A549 (cell line): ENCODE results near the gene ASAH2. TPM values are rescaled to one million over a fixed set of nuclear protein-coding genes. Genes with fewer than 3 reads are reported as not detected.

Source experiments
- ATAC-seq, 2 experiments: fragments of 200-7000 bp in 1 of 2; fragments of >200 bp in 1 of 2; cut with Nextera tagmentation in 1 of 2; cut with Tn5 transposase in 1 of 2; 3 replicates each; pipeline versions ENCODE4 v1.8.0 to v1.9.1; 2018 to 2020; ENCODE audit warnings: mild to moderate bottlenecking in 1 of 2, moderate library complexity in 1 of 2
- CTCF ChIA-PET: fragments of 300-600 bp; sonication (Branson Sonifier 250); formaldehyde crosslinking; extraction: SDS; loops from one replicate; lab custom pipeline; 2021; ENCODE audit warnings: antibody characterized with exemption, inconsistent platforms; lab: Yijun Ruan, JAX
- POLR2A ChIA-PET: fragments of 350-600 bp; formaldehyde crosslinking; extraction: SDS; loops from one replicate; lab custom pipeline; 2021; ENCODE audit warnings: antibody characterized with exemption, inconsistent platforms; lab: Yijun Ruan, JAX
- DNase-seq, 2 experiments: peaks; one replicate each; pipeline versions ENCODE4 v3.0.0 to v3.0.0-alpha.2; 2011 to 2016; ENCODE audit warnings: low read depth in 1 of 2, low spot score in 1 of 2
- FAIRE-seq: peaks from 2 replicates; lab custom pipeline; 2011; peaks lifted over from hg19 to GRCh38; lab: Jason Lieb, UNC
- H3K27ac ChIP-seq, 2 experiments: fragments of >200 bp; sonication (Bioruptor Twin); formaldehyde crosslinking; 3 replicates each; pipeline ENCODE4 v1.5.1; 2016 to 2017
- H3K4me1 ChIP-seq: fragments of >200 bp; sonication (Bioruptor Twin); formaldehyde crosslinking; 3 replicates; pipeline ENCODE4 v1.6.1; 2016
- H3K4me2 ChIP-seq: fragments of >200 bp; sonication (Bioruptor Twin); formaldehyde crosslinking; 3 replicates; pipeline ENCODE4 v1.6.1; 2016
- H3K4me3 ChIP-seq: fragments of >200 bp; sonication (Bioruptor Twin); formaldehyde crosslinking; 3 replicates; pipeline ENCODE4 v1.5.1; 2016
- H3K9me3 ChIP-seq: fragments of >200 bp; sonication (Bioruptor Twin); formaldehyde crosslinking; 3 replicates; pipeline ENCODE4 v1.6.1; 2016
- CBX8 ChIP-seq: fragments of 200-600 bp; sonication (generic); IDR thresholded peaks from 2 replicates; pipeline ENCODE4 v1.6.1; 2016
- CHD2 ChIP-seq: fragments of 150-350 bp; IDR thresholded peaks from 2 replicates; pipeline ENCODE4 v1.6.1; 2014; ENCODE audit warnings: low read length; ENCODE audit not compliant: partially characterized antibody
- E2F6 ChIP-seq: IDR thresholded peaks from 2 replicates; pipeline ENCODE4 v1.6.1; 2012; ENCODE audit warnings: low read depth, borderline replicate concordance
- EP300 ChIP-seq, 2 experiments: fragments of >200 bp; sonication (Bioruptor Twin); formaldehyde crosslinking; IDR thresholded peaks; 2 replicates in 1 of 2; 3 replicates in 1 of 2; pipeline ENCODE4 v1.6.1; 2016 to 2017
- FOSB ChIP-seq: fragments of 250-450 bp; sonication (Bioruptor Pico); IDR thresholded peaks from 2 replicates; pipeline ENCODE4 v1.5.0; 2020; ENCODE audit warnings: mild to moderate bottlenecking, moderate library complexity
- FOSL2 ChIP-seq, 2 experiments: fragments of 450-650 bp in 1 of 2; fragments of >200 bp in 1 of 2; sonication (Bioruptor Twin) in 1 of 2; formaldehyde crosslinking; IDR thresholded peaks; 2 replicates each; pipeline versions ENCODE4 v1.5.0 to v1.6.1; 2016 to 2020; ENCODE audit warnings: mild to moderate bottlenecking in 1 of 2, moderate library complexity in 1 of 2
- HOXB5 ChIP-seq: fragments of 250-450 bp; sonication (Bioruptor Pico); IDR thresholded peaks from 2 replicates; pipeline ENCODE4 v1.5.0; 2020; ENCODE audit warnings: mild to moderate bottlenecking, moderate library complexity
- MAFK ChIP-seq: fragments of 450-650 bp; IDR thresholded peaks from 2 replicates; pipeline ENCODE4 v1.6.1; 2014; ENCODE audit not compliant: partially characterized antibody
- MAX ChIP-seq: IDR thresholded peaks from 2 replicates; pipeline ENCODE4 v1.6.1; 2012
- MYC ChIP-seq: IDR thresholded peaks from 2 replicates; pipeline ENCODE4 v1.6.1; 2012; ENCODE audit warnings: mild to moderate bottlenecking, inconsistent platforms, low read length, improper control_type of control experiment, borderline replicate concordance
- NPAS2 ChIP-seq: fragments of 250-450 bp; sonication (Bioruptor Pico); IDR thresholded peaks from 2 replicates; pipeline ENCODE4 v1.8.0; 2022; ENCODE audit warnings: mild to moderate bottlenecking, moderate library complexity, borderline replicate concordance
- PHF8 ChIP-seq: fragments of 200-600 bp; sonication (generic); IDR thresholded peaks from 2 replicates; pipeline ENCODE4 v1.6.1; 2016; ENCODE audit warnings: low read depth, mild to moderate bottlenecking, antibody characterized with exemption, moderate library complexity, borderline replicate concordance
- REST ChIP-seq: fragments of 200-600 bp; sonication (generic); IDR thresholded peaks from 2 replicates; pipeline ENCODE4 v1.6.1; 2016; ENCODE audit warnings: antibody characterized with exemption, mild to moderate bottlenecking, moderate library complexity
- RNF2 ChIP-seq: fragments of 200-600 bp; sonication (generic); IDR thresholded peaks from 2 replicates; pipeline ENCODE4 v1.6.1; 2016; ENCODE audit warnings: low read depth, mild to moderate bottlenecking, antibody characterized with exemption, moderate library complexity, borderline replicate concordance
- SMC3 ChIP-seq: fragments of >200 bp; sonication (Bioruptor Twin); formaldehyde crosslinking; IDR thresholded peaks from 3 replicates; pipeline ENCODE4 v1.6.1; 2018; ENCODE audit warnings: inconsistent platforms
- TFCP2L1 ChIP-seq: fragments of 250-450 bp; sonication (Bioruptor Pico); IDR thresholded peaks from 2 replicates; pipeline ENCODE4 v1.5.0; 2021; ENCODE audit warnings: mild to moderate bottlenecking
- ZC3H11A ChIP-seq: fragments of 450-650 bp; IDR thresholded peaks from 2 replicates; pipeline ENCODE4 v1.6.1; 2014; ENCODE audit warnings: antibody characterized with exemption, mild to moderate bottlenecking
- ZNF302 ChIP-seq: fragments of 250-450 bp; sonication (Bioruptor Pico); IDR thresholded peaks from 2 replicates; pipeline ENCODE4 v1.9.0; 2021; ENCODE audit warnings: inconsistent platforms, mild to moderate bottlenecking, moderate library complexity
- WGBS: methylation state at CpG from one replicate; pipeline ENCODE4 v1.1.6; 2017; ENCODE audit errors: missing lambda C conversion rate; 5-methylcytosine and 5-hydroxymethylcytosine counted together
- polyA plus RNA-seq, 4 experiments: library from polyadenylated mRNA; depleted of rRNA in 3 of 4; stranded (reverse); fragments of >200 nt; fragmentation: RNase III in 1 of 4; extraction: RNeasy Plus Mini Kit Qiagen cat#74134 plus additional on column Dnase treatment in 1 of 4; gene quantifications; 2 replicates in 3 of 4; 3 replicates in 1 of 4; pipeline ENCODE4 v1.2.3, GENCODE V29; 2011 to 2017

The ASAH2 gene
- polyA plus RNA-seq, 2 of the 4 experiments (the other 2 are of a cell fraction): 0.17 to 4.8 TPM

GRCh38 chr10:50219200-50219599 is 32.1 kb downstream of the ASAH2 start:
- 10% methylated on average over 2 of the region's 2 CpGs for WGBS
- DNase-seq (no peak), FAIRE-seq (no peak), ATAC-seq (no peak)
- TF ChIP-seq ZC3H11A: no peak
- TF ChIP-seq ZNF302 (CRISPR knock-in tag): no peak
- TF ChIP-seq HOXB5: no peak
- TF ChIP-seq TFCP2L1 (CRISPR knock-in tag): no peak
- TF ChIP-seq E2F6: no peak
- TF ChIP-seq PHF8: no peak
- TF ChIP-seq NPAS2 (CRISPR knock-in tag): no peak
- TF ChIP-seq RNF2: no peak
- TF ChIP-seq MAX: no peak
- TF ChIP-seq MYC: no peak
- no peak for TF ChIP-seq CHD2
- no peaks in the 10 kb centered on the region for H3K9me3 ChIP-seq
- ChIA-PET CTCF (no interaction called here), POLR2A (no interaction called here)
- no peak overlapping the region for H3K4me2 ChIP-seq
- no peak overlapping the region for H3K4me3 ChIP-seq
- no peak overlapping the region for H3K27ac ChIP-seq
- no peaks in the 10 kb centered on the region for H3K4me1 ChIP-seq

- Histone ChIP-seq H3K4me1 (no peaks in the 10 kb centered on the region), H3K4me3 (no peak overlapping the region), H3K9me3 (no peaks in the 10 kb centered on the region), H3K4me2 (no peak overlapping the region), H3K27ac (no peak overlapping the region)
- FAIRE-seq (no peak), ATAC-seq (no peak), DNase-seq (no peak)
- POLR2A ChIA-PET: no interaction called here
- TF ChIP-seq CBX8 (no peak), HOXB5 (no peak)
- WGBS: 70% methylated on average over 3 of the region's 3 CpGs
- CTCF ChIA-PET: interaction anchor here (1.0 kb wide), 1 partner anchor 8 kb away, joined by 3 read pairs; no protein-coding TSS in a partner anchor
Measured at GRCh38 chr10:50216894-50217293, 34.4 kb downstream of the ASAH2 start.

GRCh38 chr10:50216418-50216817 is 34.9 kb downstream of the ASAH2 start:
- Histone ChIP-seq H3K4me2 (no peak overlapping the region), H3K9me3 (no peaks in the 10 kb centered on the region), H3K4me3 (no peak overlapping the region), H3K4me1 (no peaks in the 10 kb centered on the region), H3K27ac (no peak overlapping the region)
- FAIRE-seq: no peak
- TF ChIP-seq EP300 (IDR thresholded peaks at IDR 0.05): no peak
- peak; percentile 19 for TF ChIP-seq MAFK
- TF ChIP-seq FOSL2 (IDR thresholded peaks at IDR 0.05): no peak
- no peak for TF ChIP-seq FOSL2 (CRISPR knock-in tag; IDR thresholded peaks at IDR 0.05)
- TF ChIP-seq FOSB (CRISPR knock-in tag): no peak
- no peak for TF ChIP-seq SMC3
- TF ChIP-seq REST: no peak
- no peak for ATAC-seq
- ChIA-PET POLR2A (no interaction called here), CTCF (interaction anchor here (1.0 kb wide), 1 partner anchor 9 kb away, joined by 3 read pairs; no protein-coding TSS in a partner anchor)
- DNase-seq: no peak
